ENCODE data around the gene RADX.
A peak's percentile ranks its signal among the peaks of the same experiment; 100 is the strongest.

Gene RADX

GRCh38 chrX:106692425-106693065, 80.8 kb downstream of the RADX start:
- no peak for DNase-seq

- no peak for DNase-seq
Measured at GRCh38 chrX:106696502-106696901, 84.7 kb downstream of the RADX start.

- DNase-seq = peak in 1 of 3 donors; percentile 0
Measured at GRCh38 chrX:106698693-106699092, 86.9 kb downstream of the RADX start.

- no peak for DNase-seq
Measured at GRCh38 chrX:106702636-106703035, 90.9 kb downstream of the RADX start.

GRCh38 chrX:106706466-106706865, 94.7 kb downstream of the RADX start:
- no peak for DNase-seq

GRCh38 chrX:106707771-106708454, 96.1 kb downstream of the RADX start:
- peak; percentile 22 to 63 (median 34) for DNase-seq

- no peak for DNase-seq
Measured at GRCh38 chrX:106710771-106711170, 99.0 kb downstream of the RADX start.

- DNase-seq = no peak
Measured at GRCh38 chrX:106711375-106711774, 99.6 kb downstream of the RADX start.

- no peak for DNase-seq
Measured at GRCh38 chrX:106716004-106716403, 104.2 kb downstream of the RADX start.

- DNase-seq = no peak
Measured at GRCh38 chrX:106716463-106716862, 104.7 kb downstream of the RADX start.

- DNase-seq = no peak
Measured at GRCh38 chrX:106718709-106719108, 106.9 kb downstream of the RADX start.

GRCh38 chrX:106725931-106726330, 114.2 kb downstream of the RADX start:
- no peak for DNase-seq

- peak in 2 of 3 donors; percentile 18 to 24 for DNase-seq
Measured at GRCh38 chrX:106726485-106727437, 115.0 kb downstream of the RADX start, which contains the start of gene RNF128. TSS of gene RNF128 (plus strand) at chrX:106726701. CDS start at chrX:106726914, 213 bp downstream.

- DNase-seq = no peak
Measured at GRCh38 chrX:106728337-106728736, 116.6 kb downstream of the RADX start.

All from suppressor macrophage treated with lipopolysaccharide for 1 hour (primary cell).